Measurements from ENCODE around the gene PIGR.

PIGR gene

DNA sequence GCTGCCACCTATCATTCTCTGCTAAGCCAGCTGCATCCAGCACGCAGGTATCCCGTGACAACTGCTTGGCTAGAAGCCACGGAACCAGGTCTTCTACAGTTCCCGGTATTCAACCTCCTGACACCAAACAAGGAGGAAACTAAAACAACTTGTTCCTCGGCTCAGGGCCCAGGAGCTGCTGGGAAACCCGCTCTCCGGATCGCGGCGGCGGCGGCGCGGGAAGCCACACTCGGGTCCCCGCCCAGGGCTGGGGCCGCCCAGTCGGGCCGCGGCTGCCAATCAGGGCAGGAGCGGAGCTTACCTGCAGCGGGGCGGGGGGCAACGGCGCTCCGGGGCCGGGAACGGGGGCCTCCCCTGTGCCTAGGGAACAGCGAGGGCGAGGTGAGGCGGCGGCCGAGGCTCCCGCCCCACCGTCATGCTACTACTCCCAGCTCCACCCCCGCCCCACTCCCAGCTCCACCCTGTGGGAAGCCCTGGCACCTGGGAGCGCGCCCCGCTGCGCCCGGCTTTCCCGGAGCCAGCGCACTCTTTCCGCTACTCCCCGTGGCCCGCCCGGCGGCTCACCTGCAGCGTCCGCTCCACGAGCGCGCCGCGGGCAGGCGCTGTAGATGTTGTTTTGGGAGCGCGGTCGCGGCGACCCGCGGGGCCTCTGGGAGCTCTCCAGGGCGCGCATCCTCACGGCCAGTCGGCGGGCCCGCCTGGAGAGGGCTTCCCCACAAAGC, 36.9 kb downstream of the PIGR start:
- peak; percentile 34 for DNase-seq (ENCODE audit: low read depth)

DNA sequence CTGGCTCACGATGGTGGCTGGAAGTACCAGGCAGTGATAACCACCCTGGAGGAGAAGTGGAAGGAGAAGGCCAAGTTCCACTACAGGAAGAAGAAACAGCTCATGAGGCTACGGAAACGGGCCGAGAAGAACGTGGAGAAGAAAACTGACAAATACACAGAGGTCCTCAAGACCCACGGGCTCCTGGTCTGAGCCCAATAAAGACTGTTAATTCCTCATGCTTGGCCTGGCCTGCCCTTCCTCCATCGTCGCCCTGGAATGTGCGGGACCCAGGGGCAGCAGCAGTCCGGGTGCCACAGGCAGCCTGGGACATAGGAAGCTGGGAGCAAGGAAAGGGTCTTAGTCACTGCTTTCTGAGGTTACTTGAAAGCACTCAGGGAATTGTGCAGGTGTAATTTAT, 38.2 kb downstream of the PIGR start:
- no peak for DNase-seq (ENCODE audit: low read depth)

DNA sequence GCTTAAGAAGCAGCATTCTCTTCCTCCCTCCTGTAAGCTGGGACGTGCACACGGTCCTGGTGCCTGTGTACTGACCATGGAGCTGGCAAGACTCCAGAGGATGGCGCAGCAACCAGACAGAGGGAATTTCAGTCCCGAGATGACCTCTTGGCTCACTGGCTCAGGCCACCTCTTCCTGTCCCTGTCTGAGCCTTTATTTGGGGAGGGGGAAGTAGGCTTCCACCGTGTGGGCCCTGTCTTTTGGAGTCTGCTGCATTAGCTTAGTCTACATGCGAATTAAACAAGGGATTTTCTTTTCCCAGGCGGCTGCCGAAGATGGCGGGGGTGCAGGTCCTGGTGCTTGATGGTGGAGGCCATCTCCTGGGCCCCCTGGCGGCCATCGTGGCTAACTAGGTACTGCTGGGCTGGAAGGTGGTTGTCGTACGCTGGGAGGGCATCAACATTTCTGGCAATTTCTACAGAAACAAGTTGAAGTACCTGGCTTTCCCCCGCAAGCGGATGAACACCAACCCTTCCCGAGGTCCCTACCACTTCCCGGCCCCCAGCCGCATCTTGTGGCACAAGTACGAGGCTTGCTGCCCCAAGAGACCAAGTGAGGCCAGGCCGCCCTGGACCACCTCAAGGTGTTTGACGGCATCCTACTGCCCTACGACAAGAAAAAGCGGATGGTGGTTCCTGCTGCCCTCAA, 38.8 kb downstream of the PIGR start:
- no peak for DNase-seq (ENCODE audit: low read depth)

DNA sequence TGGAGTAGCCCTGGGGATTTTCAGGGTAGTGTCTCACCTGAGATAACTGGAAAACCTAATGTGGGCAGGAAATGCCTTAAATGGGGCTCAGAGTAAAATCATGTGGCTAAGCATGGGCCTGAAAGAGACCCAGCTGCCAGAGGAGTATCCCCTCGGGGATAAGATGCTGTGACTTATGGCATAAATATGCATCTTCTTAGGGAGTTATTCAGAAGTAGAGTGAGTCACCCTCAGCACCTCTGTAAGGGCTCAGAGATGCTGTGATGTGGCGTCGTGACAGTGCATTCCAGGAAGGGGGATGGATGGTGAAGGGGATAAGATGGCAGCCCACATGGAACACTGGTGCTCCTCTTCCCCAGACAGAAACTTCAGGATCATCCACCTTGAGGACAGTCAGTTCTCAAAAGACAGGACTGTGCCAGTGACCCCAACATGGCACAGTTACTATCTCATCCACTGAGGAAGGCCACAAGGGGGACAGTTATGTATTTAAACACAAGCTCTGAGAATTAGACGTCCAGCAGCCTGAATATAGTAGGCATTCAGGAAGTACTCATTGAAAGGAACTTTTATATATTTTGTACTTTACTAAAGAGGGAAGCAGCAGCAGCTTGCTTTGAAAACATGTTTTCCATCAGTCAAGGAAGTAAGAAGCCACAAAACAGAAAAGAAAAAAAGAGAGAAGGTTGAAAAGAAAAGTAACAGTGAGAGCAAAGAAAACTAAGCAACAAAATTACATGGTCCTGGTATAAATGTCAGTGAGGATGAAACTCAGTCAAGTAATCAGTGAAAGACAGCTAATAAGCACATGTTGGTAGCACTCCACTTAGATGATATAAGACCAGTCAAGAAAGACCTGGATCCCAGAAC, 40.7 kb downstream of the PIGR start:
- no peak for DNase-seq (ENCODE audit: low read depth)

DNA sequence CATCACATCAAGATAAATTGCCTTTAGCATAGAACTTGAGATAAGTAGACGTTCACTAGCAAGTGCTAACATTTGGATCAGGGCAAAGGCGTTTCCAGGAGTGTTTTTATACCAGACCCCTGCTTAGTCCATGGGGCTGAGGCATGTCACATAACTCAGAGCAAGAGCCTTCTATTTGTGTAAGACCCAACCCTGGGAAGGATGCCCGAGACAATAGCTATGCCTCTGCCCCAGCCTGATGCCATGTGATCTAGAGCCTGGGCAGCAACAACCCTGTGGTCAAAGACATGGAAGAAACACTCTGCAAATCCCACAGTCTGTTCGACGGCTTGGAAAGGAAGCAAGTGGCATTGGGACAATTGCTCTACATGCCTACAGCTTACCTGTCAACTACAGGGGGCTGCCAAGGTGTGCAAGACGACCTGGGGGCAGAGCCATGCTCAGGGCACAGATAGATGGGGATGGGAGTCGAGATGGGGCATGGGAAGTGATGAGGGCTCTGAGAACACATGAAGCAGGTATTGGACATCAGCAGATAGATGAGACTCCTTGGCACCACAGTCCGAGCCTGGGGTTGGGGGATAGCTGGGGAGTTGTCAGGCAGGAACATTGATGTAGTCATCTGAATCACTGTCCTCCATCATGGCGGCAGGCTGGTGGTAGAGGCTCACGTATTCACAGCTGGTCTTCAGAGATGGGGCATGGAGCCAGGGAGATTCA, 41.7 kb downstream of the PIGR start:
- no peak for DNase-seq (ENCODE audit: low read depth)

DNA sequence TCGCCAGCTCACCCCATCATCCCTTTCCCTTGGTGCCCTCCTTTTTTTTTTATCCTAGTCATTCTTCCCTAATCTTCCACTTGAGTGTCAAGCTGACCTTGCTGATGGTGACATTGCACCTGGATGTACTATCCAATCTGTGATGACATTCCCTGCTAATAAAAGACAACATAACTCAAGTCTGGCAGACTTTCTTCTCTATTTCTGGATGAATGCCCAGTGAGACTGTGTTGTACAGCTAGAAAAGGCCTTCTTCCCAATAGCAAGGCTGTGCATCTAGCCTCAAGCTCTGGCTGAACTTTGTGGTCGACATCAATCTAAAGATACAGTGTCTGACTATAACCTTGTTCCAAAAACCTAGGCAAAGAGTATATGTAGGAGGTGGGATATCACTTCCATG, 42.6 kb downstream of the PIGR start:
- DNase-seq (ENCODE audit: low read depth): no peak

DNA sequence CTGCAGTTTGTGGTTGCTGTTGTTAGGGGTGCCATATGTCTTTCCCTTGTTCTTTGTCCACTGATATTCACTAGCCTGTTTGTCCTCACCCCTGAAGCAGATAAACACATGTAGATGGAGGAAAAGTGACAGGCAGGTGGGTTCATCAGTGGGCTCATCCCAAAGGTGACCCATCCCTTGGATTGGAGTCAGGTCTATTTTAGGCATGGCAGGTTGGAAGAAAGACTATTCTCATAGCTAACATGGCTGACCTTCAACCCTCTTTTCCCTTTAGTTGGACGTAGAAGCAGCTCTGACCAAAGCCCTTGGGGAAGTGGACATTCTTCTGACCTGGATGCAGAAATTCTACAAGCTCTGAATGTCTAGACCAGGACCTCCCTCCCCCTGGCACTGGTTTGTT, 43.6 kb downstream of the PIGR start:
- DNase-seq (ENCODE audit: low read depth): no peak

DNA sequence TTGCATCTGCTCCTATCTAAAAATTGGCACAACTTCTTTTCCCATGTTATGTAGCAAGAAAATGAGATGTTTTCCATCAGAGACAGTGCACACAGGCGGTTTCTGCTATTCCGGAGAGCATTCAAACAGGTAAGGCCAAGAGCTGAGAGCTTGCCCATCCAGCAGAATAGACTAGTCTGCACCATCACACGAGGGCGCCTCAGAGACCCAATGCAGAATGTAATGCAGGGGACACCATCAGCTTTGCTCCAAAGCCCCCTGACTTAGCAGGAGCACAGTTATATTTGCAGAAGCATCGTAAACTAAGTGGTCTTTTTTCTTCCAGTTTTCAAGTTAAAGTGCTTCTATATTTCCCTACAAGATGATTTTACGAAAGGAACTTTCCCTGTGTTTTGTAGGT, 44.3 kb downstream of the PIGR start:
- no peak for DNase-seq (ENCODE audit: low read depth)

DNA sequence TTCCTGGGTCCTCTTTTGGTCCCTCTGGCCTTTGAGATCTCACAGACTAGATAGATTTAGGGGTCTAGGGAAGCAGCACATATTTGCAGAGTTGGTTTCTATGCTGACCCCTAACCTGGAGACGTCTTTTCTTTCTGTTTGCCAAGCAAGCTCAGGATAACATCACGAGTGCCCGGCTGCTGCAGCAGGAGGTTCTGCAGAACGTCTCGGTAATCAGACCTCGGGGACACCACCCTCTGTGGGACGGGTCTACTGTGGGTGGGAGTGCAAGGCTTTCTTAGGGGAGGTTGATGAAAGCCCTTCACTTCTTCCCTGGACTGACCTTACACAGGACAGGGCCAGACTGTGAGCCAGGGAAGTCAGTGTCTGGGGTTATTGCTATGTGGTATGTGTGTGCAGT, 46.1 kb downstream of the PIGR start:
- no peak for DNase-seq (ENCODE audit: low read depth)

DNA sequence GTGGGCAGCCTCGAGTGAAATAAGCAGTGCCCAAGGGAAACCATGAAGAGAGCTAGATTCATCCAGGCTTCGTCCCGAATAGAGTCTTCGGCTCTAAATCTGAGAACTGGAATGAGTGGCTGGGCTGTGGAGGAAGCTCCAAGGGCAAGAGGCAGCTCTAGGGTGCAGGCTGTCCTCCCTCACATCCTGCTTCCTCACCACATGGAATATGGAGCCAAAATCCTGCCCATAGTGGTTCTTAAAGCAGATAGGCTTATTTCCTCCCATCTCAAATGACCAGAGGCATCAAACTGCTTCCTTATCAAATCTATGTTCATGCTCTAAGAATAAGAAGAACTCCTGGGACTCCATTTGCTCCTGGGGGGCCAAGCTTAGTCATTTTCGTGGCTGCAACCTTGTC, 46.5 kb downstream of the PIGR start:
- no peak for DNase-seq (ENCODE audit: low read depth)

DNA sequence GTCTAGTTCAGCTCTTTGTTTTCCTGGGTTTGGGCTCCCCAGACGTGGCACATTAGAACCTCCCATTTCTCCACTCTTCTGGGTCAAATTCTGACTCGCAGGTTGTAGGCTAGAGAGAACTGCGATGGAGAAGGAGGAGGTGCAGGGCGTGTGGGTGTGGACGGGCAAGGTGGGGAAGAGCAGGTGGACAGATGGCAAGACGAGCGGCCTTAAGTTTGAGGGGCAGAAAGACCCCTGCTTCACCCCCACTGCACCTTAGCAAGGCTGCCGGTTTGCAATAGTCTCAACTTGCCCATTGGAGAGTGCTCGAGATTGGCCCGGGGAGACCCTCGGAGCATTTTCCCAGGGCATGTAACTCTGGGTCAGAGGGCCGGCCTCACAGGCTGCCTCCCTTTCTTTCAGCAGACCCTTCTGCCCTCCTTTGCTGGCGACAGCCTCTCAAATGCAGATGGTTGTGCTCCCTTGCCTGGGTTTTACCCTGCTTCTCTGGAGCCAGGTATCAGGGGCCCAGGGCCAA, 47.3 kb downstream of the PIGR start:
- no peak for DNase-seq (ENCODE audit: low read depth)

DNA sequence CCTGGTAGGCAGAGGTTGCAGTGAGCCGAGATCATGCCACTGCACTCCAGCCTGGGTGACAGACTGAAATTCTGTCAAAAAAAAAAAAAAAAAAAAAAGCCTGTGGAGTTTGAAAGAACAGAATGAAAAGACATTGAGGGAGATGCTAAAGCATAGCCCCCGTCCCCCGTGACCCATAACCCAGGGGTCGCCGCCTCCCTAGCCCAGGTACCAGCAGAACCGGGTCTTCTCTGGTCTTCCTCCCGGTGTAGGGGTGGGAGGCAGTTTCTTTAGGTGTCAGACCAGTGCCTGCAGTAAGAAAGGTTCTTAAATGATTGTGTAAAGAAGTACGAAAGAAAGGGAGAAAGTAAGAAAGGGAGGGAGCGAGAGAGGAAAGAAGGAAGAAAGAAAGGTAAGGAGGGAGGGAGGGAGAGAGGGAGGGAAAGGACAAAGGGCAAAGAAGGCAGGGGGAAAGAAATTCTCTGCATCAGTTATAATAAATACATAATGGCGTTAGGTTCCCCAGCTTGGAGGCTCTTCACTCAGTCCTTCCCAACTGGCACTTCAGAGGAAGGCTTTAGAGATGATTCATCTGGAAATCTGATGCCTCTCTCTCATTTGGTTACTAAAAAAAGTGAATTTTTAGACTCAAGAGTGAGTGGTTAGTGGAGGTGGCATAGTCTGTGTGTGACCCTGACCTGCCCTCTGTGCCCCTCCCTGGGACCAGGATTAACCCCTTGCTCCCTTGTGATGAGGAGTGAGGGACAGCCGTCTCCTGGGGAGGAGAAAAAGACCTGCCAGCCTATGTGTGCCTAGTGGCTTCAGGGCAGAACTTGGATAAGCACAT, 48.0 kb downstream of the PIGR start:
- no peak for DNase-seq (ENCODE audit: low read depth)

DNA sequence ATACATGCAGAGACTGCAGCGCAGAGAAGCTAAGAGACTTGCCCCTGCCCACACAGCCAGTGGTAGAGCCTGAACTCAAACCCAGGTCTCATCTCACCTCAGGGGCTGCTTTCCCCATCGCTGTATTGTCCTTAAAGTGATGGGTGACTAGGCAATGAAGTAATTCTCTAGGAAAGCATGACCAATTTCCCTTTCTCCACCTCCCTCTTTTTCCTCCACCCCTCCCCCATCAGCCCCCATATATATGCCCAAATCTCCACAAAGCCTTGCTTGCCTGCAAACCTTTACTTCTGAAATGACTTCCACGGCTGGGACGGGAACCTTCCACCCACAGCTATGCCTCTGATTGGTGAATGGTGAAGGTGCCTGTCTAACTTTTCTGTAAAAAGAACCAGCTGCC, 49.1 kb downstream of the PIGR start, which contains the start of gene IL24:
Gene IL24 (plus strand): TSS at position 269 of the 400 bp plus-strand sequence. CDS start 390 bp downstream, outside the sequence.
- DNase-seq (ENCODE audit: low read depth): peak; percentile 65

DNA sequence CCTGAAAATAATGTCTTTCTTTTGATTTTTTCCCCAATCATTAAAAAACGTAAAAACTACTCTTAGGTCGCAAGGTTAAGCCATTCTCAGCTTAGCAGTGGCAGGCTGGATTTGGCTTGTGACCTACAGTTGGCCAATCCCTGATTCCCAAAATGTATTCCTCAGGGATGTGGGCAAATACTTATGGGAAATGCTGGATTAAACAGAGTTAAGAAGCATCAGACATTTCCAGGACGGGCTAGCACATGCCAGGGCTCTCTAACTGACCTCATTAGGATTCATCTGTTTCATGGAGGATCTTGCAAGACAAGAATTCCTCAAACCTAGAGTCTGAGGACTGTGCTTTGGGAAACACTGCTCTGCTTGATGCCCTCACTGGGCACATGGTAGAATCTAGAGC, 50.0 kb downstream of the PIGR start:
- DNase-seq (ENCODE audit: low read depth): no peak

DNA sequence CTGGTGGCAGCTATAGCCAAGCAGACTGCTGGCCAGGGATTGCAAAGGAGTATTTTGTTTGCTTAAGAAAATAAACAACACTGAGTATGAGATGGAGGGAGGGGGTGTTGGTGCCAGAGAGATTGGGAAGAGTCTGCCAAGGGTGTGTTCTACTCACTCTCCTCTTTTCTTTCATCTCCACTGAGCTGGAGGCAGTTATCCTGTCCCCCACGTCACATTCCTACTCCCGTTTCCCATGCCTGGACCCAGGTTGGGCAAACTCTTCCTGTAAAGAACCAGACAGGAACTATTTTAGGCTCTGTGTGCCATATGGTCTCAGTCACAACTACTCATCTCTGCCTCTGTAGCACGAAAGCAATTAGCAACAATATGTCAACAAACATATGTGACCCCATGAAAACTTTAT, 50.4 kb downstream of the PIGR start:
- DNase-seq (ENCODE audit: low read depth): no peak

DNA sequence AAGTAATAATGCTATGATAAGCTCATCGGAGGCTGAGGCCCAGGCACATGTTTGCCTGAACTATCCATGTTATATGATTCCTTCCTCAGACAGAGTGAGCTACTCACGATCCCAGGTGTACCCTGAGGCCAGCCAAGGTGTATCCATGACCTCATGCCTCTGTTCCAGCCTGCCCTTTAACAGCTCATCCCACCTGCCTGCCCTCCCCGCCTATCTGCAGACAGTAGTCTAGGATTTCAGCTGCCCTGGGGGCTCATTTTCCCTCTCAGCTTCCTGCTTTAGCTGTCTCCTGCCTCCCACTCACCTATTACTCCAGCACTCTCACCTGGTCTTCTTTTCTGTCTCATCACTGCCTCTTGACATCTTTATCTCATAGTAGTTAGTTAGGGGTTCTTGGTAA, 50.9 kb downstream of the PIGR start:
- DNase-seq (ENCODE audit: low read depth): no peak

DNA sequence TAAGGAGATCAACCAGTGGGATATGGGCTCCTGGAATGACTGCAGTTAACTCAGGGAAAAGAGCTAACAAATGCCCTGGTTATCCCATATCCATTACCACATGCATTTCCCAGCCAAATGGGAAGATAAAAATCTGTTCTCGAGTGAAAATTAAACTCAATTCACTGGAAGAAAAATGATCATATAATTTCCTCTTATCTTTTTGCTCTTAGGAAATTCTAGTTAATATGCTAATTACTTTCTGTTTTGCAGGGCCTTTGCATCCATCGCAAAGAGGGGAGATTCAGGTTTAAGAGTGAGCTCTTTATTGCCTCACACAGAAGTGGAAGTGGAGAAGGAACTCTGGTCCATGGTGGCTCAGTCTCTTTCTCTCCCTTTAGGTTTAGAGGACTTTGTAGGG, 52.9 kb downstream of the PIGR start:
- no peak for DNase-seq (ENCODE audit: low read depth)

DNA sequence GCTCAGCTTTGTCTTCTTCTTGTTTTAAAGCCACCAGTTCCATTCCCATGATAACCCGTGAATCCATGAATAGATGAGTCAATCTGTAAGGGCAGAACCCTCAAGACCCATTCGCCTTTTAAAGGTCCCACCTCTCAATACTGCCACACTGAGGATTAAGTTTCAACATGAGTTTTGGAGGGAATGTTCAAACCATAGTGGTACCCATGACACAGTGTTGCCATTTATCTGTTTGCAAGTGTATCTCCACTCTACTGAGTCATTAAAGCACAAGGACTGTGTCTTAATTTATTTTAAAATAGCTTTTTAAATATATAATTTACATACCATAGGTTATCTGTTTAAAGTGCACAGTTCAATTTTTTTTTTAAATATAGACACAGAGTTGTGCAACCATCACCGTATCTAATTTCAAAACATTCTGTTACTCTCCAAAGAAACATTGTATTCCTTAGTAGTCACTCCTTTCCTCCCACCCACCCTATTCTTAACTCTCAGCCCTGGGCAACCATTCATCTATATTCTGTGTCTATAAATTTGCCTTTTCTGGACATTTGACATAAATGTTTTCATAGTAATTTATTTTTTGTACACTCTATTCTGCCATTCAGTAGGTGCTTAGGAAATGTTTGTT, 53.8 kb downstream of the PIGR start:
- no peak for DNase-seq (ENCODE audit: low read depth)

DNA sequence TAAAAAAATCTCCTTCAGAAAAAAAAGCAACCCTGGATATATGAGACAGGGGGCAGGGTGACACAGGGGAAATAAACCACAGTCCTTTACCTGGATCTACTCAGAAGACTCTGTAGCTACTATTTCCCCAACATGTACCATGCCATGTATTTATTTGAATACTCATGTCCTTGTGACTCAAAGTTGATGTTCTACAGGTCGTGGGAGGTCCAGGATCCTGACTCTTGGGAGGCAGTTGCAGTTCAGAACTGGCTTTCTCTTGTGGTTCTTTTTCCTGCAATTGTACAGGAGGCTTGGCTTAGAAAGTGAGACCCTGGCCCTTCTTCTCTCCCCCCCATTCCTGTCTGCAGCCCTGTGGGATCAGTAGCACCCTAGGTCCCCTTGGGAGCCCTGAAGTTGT, 54.9 kb downstream of the PIGR start:
- no peak for DNase-seq (ENCODE audit: low read depth)

All from activated T-cell treated with anti-CD3 and anti-CD28 coated beads for 48 hours (primary cell).